ENCODE measurements around the gene FASN.

- TF ChIP-seq POLR2AphosphoS5 (IDR thresholded peaks at IDR 0.05; ENCODE audit: low read depth, low read length) (no peak), POLR2A (IDR thresholded peaks at IDR 0.05; ENCODE audit: low read depth, low read length) (no peak)
Observed at GRCh38 chr17:82117139-82118090, 19.4 kb upstream of the FASN start.

Measured in GM12892 (cell line).